HCT116 (cell line): ENCODE measurements around the gene SLC25A18. TPM values are rescaled to one million over a fixed set of nuclear protein-coding genes. Genes with fewer than 3 reads are reported as not detected.

Experiments used
- ATAC-seq: fragments of 200-7000 bp; cut with Tn5 transposase; 2 replicates; pipeline ENCODE4 v1.9.1; 2020; ENCODE audit warnings: mild to moderate bottlenecking, moderate library complexity
- BruUV-seq: library from RNA; stranded (reverse); fragments of 400-500 nt; replicated peaks from 2 replicates; lab custom pipeline; 2021; lab: Mats Ljungman, UMichigan
- CTCF ChIA-PET: fragments of 300-600 bp; sonication (Branson Sonifier 250); formaldehyde crosslinking; loops from one replicate; lab custom pipeline; 2021; ENCODE audit warnings: antibody characterized with exemption; lab: Charles Lee
- POLR2A ChIA-PET: fragments of 300-600, 350-600 bp; sonication (Branson Sonifier 250); formaldehyde crosslinking; loops from one replicate; lab custom pipeline; 2021; ENCODE audit warnings: antibody characterized with exemption; lab: Charles Lee
- RAD21 ChIA-PET, 2 experiments: fragments of 300-600 bp; sonication (Branson Sonifier 250); formaldehyde crosslinking; loops; one replicate each; lab custom pipeline; 2023; ENCODE audit warnings: low total read pairs in 2 of 2; ENCODE audit not compliant: uncharacterized antibody in 2 of 2, unreplicated experiment in 2 of 2, low non-redundant PET in 1 of 2; lab: Charles Lee
- DNase-seq: peaks from one replicate; pipeline ENCODE4 v3.0.0-alpha.2; 2010; ENCODE audit warnings: low read depth, low spot score
- H2AFZ ChIP-seq: fragments of 200-600 bp; shearing (Covaris generic), sonication (generic); 2 replicates; pipeline ENCODE4 v1.6.1; 2017; ENCODE audit warnings: low read depth, mixed run types, mixed read lengths, antibody characterized with exemption, low read length; ENCODE audit not compliant: poor library complexity, severe bottlenecking
- H3K27ac ChIP-seq: 2 replicates; pipeline ENCODE4 v1.5.1; 2012; ENCODE audit warnings: low read depth, low read length
- H3K27me3 ChIP-seq: fragments of 200-600 bp; sonication (generic); 2 replicates; pipeline ENCODE4 v1.6.1; 2016; ENCODE audit warnings: mixed run types, low read length, mixed read lengths; ENCODE audit not compliant: insufficient read depth
- H3K36me3 ChIP-seq, 2 experiments: fragments of 200-500 bp in 1 of 2; fragments of 200-600 bp in 1 of 2; sonication (Bioruptor generic) in 1 of 2; sonication (generic) in 1 of 2; 2 replicates each; pipeline versions ENCODE4 v1.5.1 to v1.6.1; 2014 to 2016; ENCODE audit warnings: low read length in 2 of 2, inconsistent platforms in 1 of 2, mixed read lengths in 1 of 2, mixed run types in 1 of 2; ENCODE audit not compliant: insufficient read depth in 2 of 2, control insufficient read depth in 1 of 2
- H3K4me1 ChIP-seq, 2 experiments: fragments of 200-600 bp in 1 of 2; sonication (generic) in 1 of 2; 2 replicates each; pipeline versions ENCODE4 v1.5.1 to v1.6.1; 2012 to 2017; ENCODE audit warnings: low read length in 2 of 2, inconsistent platforms in 1 of 2, mild to moderate bottlenecking in 1 of 2, mixed read lengths in 1 of 2, mixed run types in 1 of 2, moderate library complexity in 1 of 2; ENCODE audit not compliant: insufficient read depth in 2 of 2, control insufficient read depth in 1 of 2
- H3K4me2 ChIP-seq: fragments of 200-600 bp; sonication (generic); 2 replicates; pipeline ENCODE4 v1.6.1; 2017; ENCODE audit warnings: mixed run types, low read length, mixed read lengths
- H3K4me3 ChIP-seq, 2 experiments: fragments of 200-600 bp in 1 of 2; sonication (generic) in 1 of 2; replicated peaks in 1 of 2; 2 replicates each; pipeline ENCODE4 v1.5.1; 2011 to 2016; ENCODE audit warnings: low read length in 2 of 2, control low read depth in 1 of 2, low read depth in 1 of 2, mild to moderate bottlenecking in 1 of 2, mixed read lengths in 1 of 2, mixed run types in 1 of 2
- H3K79me2 ChIP-seq: fragments of 200-600 bp; sonication (generic); 2 replicates; pipeline ENCODE4 v1.6.1; 2017; ENCODE audit warnings: mild to moderate bottlenecking, mixed run types, low read length, moderate library complexity, mixed read lengths; ENCODE audit not compliant: insufficient read depth
- H3K9ac ChIP-seq: fragments of 200-600 bp; sonication (generic); 2 replicates; pipeline ENCODE4 v1.6.1; 2016; ENCODE audit warnings: low read length, mixed read lengths
- H3K9me2 ChIP-seq: fragments of 200-600 bp; sonication (generic), shearing (Covaris generic); 2 replicates; pipeline ENCODE4 v1.6.1; 2017; ENCODE audit warnings: mixed run types, mild to moderate bottlenecking, moderate library complexity; ENCODE audit not compliant: insufficient read depth
- H3K9me3 ChIP-seq, 2 experiments: fragments of 200-500 bp in 1 of 2; fragments of 200-600 bp in 1 of 2; sonication (Bioruptor generic) in 1 of 2; sonication (generic) in 1 of 2; 2 replicates each; pipeline ENCODE4 v1.6.1; 2014 to 2017; ENCODE audit warnings: low read length in 2 of 2, mixed read lengths in 2 of 2, inconsistent platforms in 1 of 2, low read depth in 1 of 2, mild to moderate bottlenecking in 1 of 2, mixed run types in 1 of 2, moderate library complexity in 1 of 2; ENCODE audit not compliant: control insufficient read depth in 1 of 2, insufficient read depth in 1 of 2
- H4K20me1 ChIP-seq: fragments of 200-600 bp; sonication (generic), shearing (Covaris generic); 2 replicates; pipeline ENCODE4 v1.6.1; 2017; ENCODE audit warnings: mixed run types, mild to moderate bottlenecking, moderate library complexity; ENCODE audit not compliant: insufficient read depth
- EZH2 ChIP-seq: fragments of 200-600 bp; sonication (generic); IDR thresholded peaks from 2 replicates; pipeline ENCODE4 v1.6.1; 2017; ENCODE audit warnings: antibody characterized with exemption, mixed run types
- POLR2AphosphoS5 ChIP-seq: IDR thresholded peaks from 2 replicates; pipeline ENCODE4 v1.6.1; 2011; ENCODE audit warnings: mild to moderate bottlenecking, low read depth, low read length, moderate library complexity
- SIN3A ChIP-seq: IDR thresholded peaks from 2 replicates; pipeline ENCODE4 v1.6.1; 2012; ENCODE audit warnings: low read depth
- SP1 ChIP-seq: IDR thresholded peaks from 2 replicates; pipeline ENCODE4 v1.6.1; 2012; ENCODE audit warnings: low read depth
- TCF7L2 ChIP-seq: IDR thresholded peaks from 2 replicates; pipeline ENCODE4 v1.7.0; 2011; ENCODE audit warnings: borderline replicate concordance, inconsistent platforms; ENCODE audit not compliant: insufficient read depth, insufficient read length; ENCODE audit errors: extremely low read depth
- ZNF274 ChIP-seq: fragments of 200-500 bp; sonication (Bioruptor generic); IDR thresholded peaks from 2 replicates; pipeline ENCODE4 v1.6.1; 2014; ENCODE audit warnings: mild to moderate bottlenecking, low read depth, low read length, inconsistent platforms
- intact Hi-C: fragments of 100-400 bp; cut with micrococcal nuclease; formaldehyde crosslinking; loops from 2 replicates; pipeline ENCODE4 v1.10.0; 2022
- total RNA-seq: library from RNA; stranded (reverse); gene quantifications from one replicate; pipeline ENCODE4 v1.2.1, GENCODE V29; 2021; ENCODE audit not compliant: unreplicated experiment

SLC25A18 gene
- total RNA-seq, 1 experiment from 2014 or later: not detected

DNA sequence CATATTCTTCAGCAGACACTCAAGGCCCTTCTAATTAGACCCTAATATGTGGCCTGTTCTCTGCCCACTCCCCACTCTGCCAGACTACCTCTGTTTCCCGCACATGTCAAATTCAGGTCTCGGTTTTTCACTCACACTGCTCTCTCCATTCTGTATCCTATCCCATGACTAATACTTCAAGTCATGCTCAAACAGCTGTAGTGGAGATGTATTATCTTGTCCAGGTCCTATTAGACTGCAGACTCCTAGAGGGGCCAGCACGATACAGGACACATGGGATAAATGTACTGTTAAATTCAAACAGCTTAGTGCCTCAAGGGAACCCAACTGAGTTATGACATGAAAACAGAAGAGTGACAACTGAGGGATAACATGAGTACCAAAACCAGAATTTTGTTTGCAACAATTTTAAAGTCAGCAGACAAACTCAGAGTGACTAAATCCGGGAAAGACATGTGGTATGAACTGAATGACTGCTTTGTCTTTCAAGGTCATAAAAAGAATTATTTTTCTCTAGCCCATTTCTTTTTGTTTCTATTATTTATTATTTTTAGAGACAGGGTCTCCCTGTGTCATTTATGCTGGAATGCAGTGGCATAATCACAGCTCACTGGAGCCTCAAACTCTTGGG is 44.7 kb downstream of the SLC25A18 start:
- Histone ChIP-seq H4K20me1 (no peaks in the 10 kb centered on the region), H2AFZ (no peak overlapping the region), H3K27me3 (no peaks in the 10 kb centered on the region), H3K27ac (no peak overlapping the region), H3K4me2 (no peak overlapping the region), H3K9me3 (no peaks in the 10 kb centered on the region), H3K4me3 (no peak overlapping the region), H3K4me1 (no peaks in the 10 kb centered on the region), H3K79me2 (peaks cover 29% of the 10 kb centered on the region), H3K9ac (no peak overlapping the region), H3K9me2 (no peaks in the 10 kb centered on the region), H3K36me3 (peaks cover 12 to 33% of the 10 kb centered on the region in 2 experiments)
- no peak for ATAC-seq
- ChIA-PET RAD21 (no interaction called here), CTCF (no interaction called here), POLR2A (no interaction called here)
- TF ChIP-seq ZNF274 (no peak), EZH2 (no peak), POLR2AphosphoS5 (no peak), SP1 (no peak), SIN3A (no peak)
- DNase-seq: no peak
- BruUV-seq: no TSS peak
- intact Hi-C loops: loop anchor here (10.0 kb wide), 1 partner anchor 77 kb away; no protein-coding TSS in a partner anchor

DNA sequence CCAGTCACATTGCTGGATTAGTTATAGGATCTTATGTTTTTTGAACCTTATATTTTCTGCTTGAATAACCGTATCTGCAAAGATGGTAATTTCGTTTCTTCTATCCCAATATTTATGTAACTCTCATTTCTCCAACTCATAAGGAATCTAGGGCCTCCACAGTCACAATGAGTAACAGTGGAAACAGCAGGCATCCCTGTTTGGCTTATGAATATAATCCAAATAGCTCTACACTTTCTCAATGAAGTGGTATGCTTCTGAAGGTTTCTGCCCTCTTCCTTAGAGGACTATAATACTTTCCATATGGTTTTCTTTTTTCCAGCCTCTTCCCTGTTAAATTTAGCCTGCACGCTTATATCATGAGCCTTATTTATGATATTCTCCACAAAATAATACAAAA is 48.8 kb downstream of the SLC25A18 start:
- Histone ChIP-seq H3K9ac (no peak overlapping the region), H3K9me2 (no peaks in the 10 kb centered on the region), H3K27me3 (no peaks in the 10 kb centered on the region), H4K20me1 (no peaks in the 10 kb centered on the region), H3K27ac (no peak overlapping the region), H2AFZ (no peak overlapping the region), H3K4me3 (no peak overlapping the region), H3K36me3 (peaks cover 12 to 28% of the 10 kb centered on the region in 2 experiments), H3K79me2 (peaks cover 14% of the 10 kb centered on the region), H3K9me3 (no peaks in the 10 kb centered on the region), H3K4me1 (no peaks in the 10 kb centered on the region), H3K4me2 (no peak overlapping the region)
- ChIA-PET POLR2A (no interaction called here), RAD21 (no interaction called here), CTCF (no interaction called here)
- TF ChIP-seq TCF7L2: no peak
- TF ChIP-seq SP1: no peak
- no peak for TF ChIP-seq SIN3A
- intact Hi-C loops: no loop called here
- ATAC-seq (no peak), DNase-seq (no peak)
- no TSS peak for BruUV-seq
